ENCODE data around the gene MSMO1. TPM values are rescaled to one million over a fixed set of nuclear protein-coding genes. Genes with fewer than 3 reads are reported as not detected.
"Not testable (repeated sequence)": the region's sequence is repeated elsewhere in the genome, so short reads cannot be mapped to it uniquely, and the experiment has no call there.

Gene MSMO1
- total RNA-seq (30.8 and 34.6 TPM in 2 replicates), polyA plus RNA-seq (7.3 and 17.0 TPM in 2 replicates), polyA minus RNA-seq (6.3 and 13.7 TPM in 2 replicates)
- 24.5 TPM for total RNA-seq (2013)

- under 1% methylated on average over 76 of the region's 76 CpGs for WGBS (ENCODE audit: insufficient coverage)
- CTCF ChIA-PET, result interaction anchor here (1.0 to 2.0 kb wide), 4 partner anchors 18 to 214 kb away, joined by 3 to 14 read pairs (median 8); partner anchors contain the start of gene TMEM192
- H3K27ac ChIP-seq (ENCODE audit: low read length in 2 of 2), result peak within 1 kb of the TSS; percentile 59 to 93
- intact Hi-C loops (cut with micrococcal nuclease), result loop anchor here (1.0 to 10.0 kb wide), 4 partner anchors 73 to 215 kb away; partner anchors contain the start of genes KLHL2 and TMEM192
- H3K36me3 ChIP-seq (replicated peaks in 1 of 2; ENCODE audit: control extremely low read depth in 1 of 2, control insufficient read depth in 1 of 2, extremely low read depth in 1 of 2, insufficient read depth in 2 of 2, low read length in 1 of 2), result no peaks in the 10 kb centered on the region
- no peaks in the 10 kb centered on the region for H3K27me3 Mint-ChIP-seq
- H3K9ac ChIP-seq (ENCODE audit: low read length), result peak within 1 kb of the TSS; percentile 77
- no peaks in the 10 kb centered on the region for H3K9me3 ChIP-seq (ENCODE audit: control extremely low read depth in 1 of 3, control insufficient read depth in 2 of 3, insufficient read depth in 1 of 3, low read length in 2 of 3)
- H3K4me1 Mint-ChIP-seq, result peaks cover 30% of the 10 kb centered on the region
- DNase-seq, result peak; percentile 99
- TF ChIP-seq EZH2 (IDR thresholded peaks at IDR 0.05; ENCODE audit: borderline replicate concordance, insufficient read depth, low read depth, low read length, poor library complexity, severe bottlenecking), result no peak
- TF ChIP-seq, protein P1, sequence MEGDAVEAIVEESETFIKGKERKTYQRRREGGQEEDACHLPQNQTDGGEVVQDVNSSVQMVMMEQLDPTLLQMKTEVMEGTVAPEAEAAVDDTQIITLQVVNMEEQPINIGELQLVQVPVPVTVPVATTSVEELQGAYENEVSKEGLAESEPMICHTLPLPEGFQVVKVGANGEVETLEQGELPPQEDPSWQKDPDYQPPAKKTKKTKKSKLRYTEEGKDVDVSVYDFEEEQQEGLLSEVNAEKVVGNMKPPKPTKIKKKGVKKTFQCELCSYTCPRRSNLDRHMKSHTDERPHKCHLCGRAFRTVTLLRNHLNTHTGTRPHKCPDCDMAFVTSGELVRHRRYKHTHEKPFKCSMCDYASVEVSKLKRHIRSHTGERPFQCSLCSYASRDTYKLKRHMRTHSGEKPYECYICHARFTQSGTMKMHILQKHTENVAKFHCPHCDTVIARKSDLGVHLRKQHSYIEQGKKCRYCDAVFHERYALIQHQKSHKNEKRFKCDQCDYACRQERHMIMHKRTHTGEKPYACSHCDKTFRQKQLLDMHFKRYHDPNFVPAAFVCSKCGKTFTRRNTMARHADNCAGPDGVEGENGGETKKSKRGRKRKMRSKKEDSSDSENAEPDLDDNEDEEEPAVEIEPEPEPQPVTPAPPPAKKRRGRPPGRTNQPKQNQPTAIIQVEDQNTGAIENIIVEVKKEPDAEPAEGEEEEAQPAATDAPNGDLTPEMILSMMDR (IDR thresholded peaks at IDR 0.05), result no peak
- H3K4me2 ChIP-seq (replicated peaks; ENCODE audit: low read depth, low read length, poor library complexity, severe bottlenecking), result peak within 1 kb of the TSS; percentile 73
- peaks cover 22 to 26% of the 10 kb centered on the region in 2 donors for H3K4me1 ChIP-seq (ENCODE audit: control insufficient read depth in 2 of 2, insufficient read depth in 2 of 2, low read length in 2 of 2)
- H3K4me3 ChIP-seq (ENCODE audit: control extremely low read depth in 1 of 5, extremely low read depth in 1 of 5, insufficient read depth in 1 of 5, low read depth in 2 of 5, low read length in 4 of 5), result peak within 1 kb of the TSS; percentile 66 to 92 (median 86)
- peaks cover 50% of the 10 kb centered on the region for H3K79me2 ChIP-seq (ENCODE audit: control insufficient read depth, insufficient read depth, low read length)
- ATAC-seq (ENCODE audit: low read depth), result peak; percentile 96
- peaks cover 12% of the 10 kb centered on the region for H4K20me1 ChIP-seq (ENCODE audit: control insufficient read depth, insufficient read depth, low read length, poor library complexity, severe bottlenecking)
- no peaks in the 10 kb centered on the region for H3K27me3 ChIP-seq (replicated peaks in 1 of 4; ENCODE audit: control extremely low read depth in 1 of 4, control insufficient read depth in 3 of 4, insufficient read depth in 4 of 4, low read length in 3 of 4)
- POLR2A ChIA-PET, result interaction anchor here (0.5 to 1.1 kb wide), 5 partner anchors 12 to 220 kb away, joined by 3 to 9 read pairs (median 4); partner anchors contain the start of gene TMEM192
- no peak within 1 kb of the TSS for H3K27ac Mint-ChIP-seq
- peak within 1 kb of the TSS; percentile 93 for H2AFZ ChIP-seq (ENCODE audit: insufficient read depth, low read depth, low read length, poor library complexity, severe bottlenecking)
- no peaks in the 10 kb centered on the region for H3K9me3 Mint-ChIP-seq (ENCODE audit: insufficient read depth)
- no peak within 1 kb of the TSS for H3K4me3 Mint-ChIP-seq
Observed at GRCh38 chr4:165327211-165328100, at the start of gene MSMO1. Gene MSMO1 (plus strand): TSS chr4:165327669. CDS start chr4:165333371, 5,702 bp downstream.

DNA sequence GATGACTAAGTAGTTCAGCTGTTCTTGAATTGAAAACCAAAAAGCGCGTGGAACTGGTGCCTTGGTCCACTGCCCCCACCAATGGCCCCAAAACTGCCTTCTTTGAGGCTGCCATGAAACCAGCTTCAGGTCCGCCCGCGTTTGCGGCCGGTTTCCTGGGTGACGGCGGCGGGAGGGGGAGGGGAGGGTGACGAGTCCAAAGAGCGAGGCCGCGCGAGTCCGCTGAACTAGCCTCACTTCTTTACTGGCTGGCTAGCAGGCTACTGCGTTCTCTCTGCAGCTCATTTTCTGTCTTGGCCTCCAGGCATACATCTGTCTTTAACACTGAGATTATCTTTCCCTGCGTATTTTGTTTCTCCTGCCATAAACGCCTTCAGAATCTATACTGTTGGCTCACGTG lies 47.9 kb upstream of the MSMO1 start:
- H3K27ac ChIP-seq (ENCODE audit: low read length in 2 of 2); H3K27me3 ChIP-seq (replicated peaks in 1 of 4; ENCODE audit: control extremely low read depth in 1 of 4, control insufficient read depth in 3 of 4, insufficient read depth in 4 of 4, low read length in 3 of 4); H3K9me3 ChIP-seq (ENCODE audit: control extremely low read depth in 1 of 3, control insufficient read depth in 2 of 3, insufficient read depth in 1 of 3, low read length in 2 of 3); POLR2A ChIA-PET; H4K20me1 ChIP-seq (ENCODE audit: control insufficient read depth, insufficient read depth, low read length, poor library complexity, severe bottlenecking); H3K4me2 ChIP-seq (replicated peaks; ENCODE audit: low read depth, low read length, poor library complexity, severe bottlenecking); H3K27me3 Mint-ChIP-seq; ATAC-seq (ENCODE audit: low read depth); CTCF ChIA-PET; H3K36me3 ChIP-seq (replicated peaks in 1 of 2; ENCODE audit: control extremely low read depth in 1 of 2, control insufficient read depth in 1 of 2, extremely low read depth in 1 of 2, insufficient read depth in 2 of 2, low read length in 1 of 2); H3K4me1 Mint-ChIP-seq; H3K4me1 ChIP-seq (ENCODE audit: control insufficient read depth in 2 of 2, insufficient read depth in 2 of 2, low read length in 2 of 2); H3K27ac Mint-ChIP-seq; DNase-seq; intact Hi-C loops (cut with micrococcal nuclease); H3K4me3 ChIP-seq (ENCODE audit: control extremely low read depth in 1 of 5, extremely low read depth in 1 of 5, insufficient read depth in 1 of 5, low read depth in 2 of 5, low read length in 4 of 5); H2AFZ ChIP-seq (ENCODE audit: insufficient read depth, low read depth, low read length, poor library complexity, severe bottlenecking); H3K4me3 Mint-ChIP-seq; H3K79me2 ChIP-seq (ENCODE audit: control insufficient read depth, insufficient read depth, low read length); H3K9ac ChIP-seq (ENCODE audit: low read length); H3K9me3 Mint-ChIP-seq (ENCODE audit: insufficient read depth): not testable (repeated sequence)
- WGBS (ENCODE audit: insufficient coverage), result 97% methylated on average over 18 of the region's 20 CpGs

DNA sequence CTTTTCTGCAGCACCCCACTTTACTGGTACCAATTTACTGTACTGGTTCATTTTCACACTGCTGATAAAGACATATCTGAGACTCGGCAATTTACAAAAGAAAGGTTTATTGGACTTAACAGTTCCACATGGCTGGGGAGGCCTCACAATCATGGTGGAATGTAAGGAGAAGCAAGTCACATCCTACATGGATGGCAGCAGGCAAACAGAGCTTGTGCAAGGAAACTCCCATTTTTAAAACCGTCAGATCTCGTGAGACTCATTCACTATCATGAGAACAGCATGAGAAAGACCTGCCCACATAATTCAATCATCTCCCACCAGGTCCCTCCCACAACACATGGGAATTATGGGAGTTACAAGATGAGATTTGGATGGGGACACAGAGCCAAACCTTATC lies 42.8 kb upstream of the MSMO1 start:
- ATAC-seq (ENCODE audit: low read depth); CTCF ChIA-PET; DNase-seq; H4K20me1 ChIP-seq (ENCODE audit: control insufficient read depth, insufficient read depth, low read length, poor library complexity, severe bottlenecking); H2AFZ ChIP-seq (ENCODE audit: insufficient read depth, low read depth, low read length, poor library complexity, severe bottlenecking); H3K4me2 ChIP-seq (replicated peaks; ENCODE audit: low read depth, low read length, poor library complexity, severe bottlenecking); H3K27me3 ChIP-seq (replicated peaks in 1 of 4; ENCODE audit: control extremely low read depth in 1 of 4, control insufficient read depth in 3 of 4, insufficient read depth in 4 of 4, low read length in 3 of 4); H3K27ac Mint-ChIP-seq; H3K9ac ChIP-seq (ENCODE audit: low read length); intact Hi-C loops (cut with micrococcal nuclease); H3K4me3 Mint-ChIP-seq; H3K9me3 Mint-ChIP-seq (ENCODE audit: insufficient read depth); POLR2A ChIA-PET; H3K27ac ChIP-seq (ENCODE audit: low read length in 2 of 2); H3K27me3 Mint-ChIP-seq; H3K36me3 ChIP-seq (replicated peaks in 1 of 2; ENCODE audit: control extremely low read depth in 1 of 2, control insufficient read depth in 1 of 2, extremely low read depth in 1 of 2, insufficient read depth in 2 of 2, low read length in 1 of 2); H3K4me3 ChIP-seq (ENCODE audit: control extremely low read depth in 1 of 5, extremely low read depth in 1 of 5, insufficient read depth in 1 of 5, low read depth in 2 of 5, low read length in 4 of 5); H3K9me3 ChIP-seq (ENCODE audit: control extremely low read depth in 1 of 3, control insufficient read depth in 2 of 3, insufficient read depth in 1 of 3, low read length in 2 of 3): not testable (repeated sequence)
- WGBS (ENCODE audit: insufficient coverage), result no CpG with 5 or more reads among the region's 3 CpGs
- Histone ChIP-seq H3K79me2 (ENCODE audit: control insufficient read depth, insufficient read depth, low read length) (peaks cover 14% of the 10 kb centered on the region), H3K4me1 (ENCODE audit: control insufficient read depth in 2 of 2, insufficient read depth in 2 of 2, low read length in 2 of 2) (peaks cover 22 to 25% of the 10 kb centered on the region in 2 donors)
- H3K4me1 Mint-ChIP-seq, result peaks cover 38% of the 10 kb centered on the region

All from B cell (primary cell).